Measurements from ENCODE around the gene MEX3B.
"Not testable (repeated sequence)": the region's sequence is repeated elsewhere in the genome, so short reads cannot be mapped to it uniquely, and the experiment has no call there.

Gene MEX3B

DNA sequence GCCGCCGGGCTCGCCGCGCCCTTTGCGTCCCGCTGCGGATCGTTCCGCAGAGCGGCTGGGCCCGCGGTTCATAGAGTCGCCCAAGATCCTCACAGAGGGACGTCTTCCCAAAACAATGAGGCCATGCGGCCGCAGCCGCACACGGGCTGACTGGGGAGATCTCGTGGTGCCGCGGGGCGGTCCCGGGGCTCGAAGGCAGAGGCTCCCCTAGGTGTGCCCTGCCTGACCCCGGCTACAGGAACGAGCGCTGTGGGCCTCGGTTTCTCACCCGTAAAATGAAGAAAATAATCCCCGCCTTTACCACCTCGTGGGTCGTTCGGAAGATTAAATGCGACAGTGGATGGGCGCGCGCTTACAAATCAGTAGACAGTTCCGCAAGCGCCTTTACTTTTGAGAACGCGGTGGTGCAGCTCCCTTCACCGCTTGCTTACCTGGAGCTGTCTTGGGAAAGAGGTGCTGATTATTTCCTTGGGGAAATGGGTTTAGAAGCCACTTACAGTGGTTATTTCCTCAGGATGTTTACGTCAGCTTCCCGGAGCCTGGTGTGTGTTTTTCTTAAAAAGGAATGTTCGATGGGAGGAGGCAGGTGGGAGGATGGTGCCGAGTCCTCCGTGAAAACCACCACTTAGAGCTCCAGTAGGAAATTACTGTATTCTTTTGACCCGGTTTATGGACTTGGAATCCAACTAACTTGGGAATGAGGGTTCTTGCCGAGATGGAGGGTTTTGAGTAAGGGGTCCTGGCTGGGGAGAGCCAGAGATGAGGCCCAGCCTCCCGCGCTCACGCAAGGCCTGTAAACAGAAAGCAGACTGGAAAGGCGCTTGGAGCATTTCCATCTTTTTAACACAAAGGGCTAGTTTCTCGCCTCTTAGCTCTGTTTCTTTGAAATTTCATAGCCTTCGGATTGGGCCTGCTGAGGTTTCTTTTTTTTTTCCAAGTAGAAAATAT lies 1.9 kb upstream of the MEX3B start:
- no peak for DNase-seq

DNA sequence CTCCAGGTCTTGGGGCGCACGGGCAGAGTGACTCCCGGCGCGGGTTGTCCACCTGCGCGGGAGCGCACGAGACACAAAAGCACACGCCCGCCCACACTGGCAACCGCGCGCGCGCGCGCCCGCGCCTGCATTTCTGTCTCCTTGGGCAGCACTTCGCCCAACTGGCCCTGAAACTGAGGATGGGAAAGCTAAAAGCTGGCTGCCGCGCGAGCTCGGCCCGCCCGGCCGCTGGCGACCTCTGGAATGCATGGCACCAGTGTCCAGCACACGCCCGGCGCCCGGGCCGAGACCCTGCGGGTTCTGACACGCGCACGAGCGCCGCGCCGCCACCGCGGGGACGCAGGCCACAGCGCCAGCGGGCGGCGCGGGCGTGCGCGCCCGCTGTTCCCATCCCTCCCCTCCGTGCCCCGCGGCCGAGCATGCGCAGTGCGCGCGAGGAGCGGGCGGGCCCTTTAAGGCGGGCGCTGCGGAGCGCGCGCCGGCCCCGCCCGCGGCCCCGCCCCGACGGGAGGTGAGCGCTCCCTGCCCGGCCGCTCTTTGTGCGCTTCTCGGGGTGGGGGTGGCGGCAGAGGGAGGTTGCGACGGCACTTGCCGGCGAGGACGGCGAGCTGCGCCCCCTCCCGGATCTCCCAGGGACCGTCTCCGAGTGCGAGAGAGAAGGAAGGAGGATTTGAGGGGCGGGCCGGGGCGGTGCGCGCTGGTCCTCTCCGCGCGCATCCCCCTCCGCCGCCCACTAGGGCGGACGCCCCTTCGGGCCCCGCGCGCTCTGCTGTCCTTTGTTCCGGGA lies 1.0 kb upstream of the MEX3B start:
- peak; percentile 81 for DNase-seq

- no peak for DNase-seq
Measured at GRCh38 chr15:82045179-82045891, 483 bp downstream of the MEX3B start.

- no peak for DNase-seq
Measured at GRCh38 chr15:82044373-82045178, 1.2 kb downstream of the MEX3B start.

DNA sequence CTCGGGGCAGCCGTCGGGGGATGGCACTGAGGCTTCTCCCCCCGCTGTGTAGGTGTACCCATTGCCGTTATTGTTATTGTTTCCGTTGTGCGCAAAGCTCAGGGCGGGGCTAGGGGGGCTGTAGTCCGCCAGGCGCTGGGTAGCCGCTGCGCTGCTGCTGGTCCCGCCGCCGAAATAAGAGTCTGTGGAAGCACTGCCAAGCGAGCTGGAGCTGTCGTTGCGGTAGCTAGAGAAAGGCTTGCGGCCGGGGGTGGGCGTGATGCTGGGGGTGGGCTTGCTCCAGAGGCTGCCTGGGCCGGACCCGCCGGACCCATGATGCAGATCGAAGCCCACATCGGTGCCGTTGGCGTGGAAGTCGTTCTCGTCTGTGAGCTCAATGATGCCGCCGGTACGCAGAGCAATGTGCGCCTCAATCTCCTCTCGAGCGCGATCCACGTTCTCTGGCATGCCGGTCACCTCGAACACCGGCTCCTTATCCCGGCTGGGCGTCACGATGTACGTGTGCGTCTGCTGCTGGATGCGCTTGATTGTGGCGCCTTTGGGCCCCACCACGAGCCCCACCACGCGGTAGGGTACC lies 1.9 kb downstream of the MEX3B start:
- DNase-seq: no peak

DNA sequence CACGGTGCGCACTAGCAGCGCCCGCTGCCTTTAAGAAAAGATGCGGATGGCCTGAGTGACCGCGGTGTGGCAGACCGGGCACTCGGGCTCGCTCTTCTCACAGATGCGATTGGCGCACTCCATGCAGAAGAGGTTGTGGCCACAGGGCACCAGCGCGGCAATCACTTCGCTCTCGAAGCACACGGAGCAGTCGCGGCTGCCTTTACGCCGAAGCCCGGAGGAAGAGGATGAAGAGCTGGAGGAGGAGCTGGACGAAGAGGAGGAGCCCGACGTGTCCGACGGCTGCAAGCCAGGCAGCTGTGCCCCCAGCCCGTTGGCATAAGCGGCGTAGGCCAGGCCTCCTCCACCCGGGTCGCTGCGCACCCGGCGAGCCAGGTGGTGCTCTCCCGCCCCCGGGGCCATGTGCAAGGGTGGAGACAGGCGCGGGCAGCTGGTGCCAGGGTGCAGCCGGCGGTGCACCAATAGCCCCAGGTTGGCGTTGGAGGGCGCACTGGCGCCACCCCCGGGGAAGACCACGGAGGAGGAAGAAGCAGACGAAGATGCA lies 2.6 kb downstream of the MEX3B start:
- no peak for DNase-seq

DNA sequence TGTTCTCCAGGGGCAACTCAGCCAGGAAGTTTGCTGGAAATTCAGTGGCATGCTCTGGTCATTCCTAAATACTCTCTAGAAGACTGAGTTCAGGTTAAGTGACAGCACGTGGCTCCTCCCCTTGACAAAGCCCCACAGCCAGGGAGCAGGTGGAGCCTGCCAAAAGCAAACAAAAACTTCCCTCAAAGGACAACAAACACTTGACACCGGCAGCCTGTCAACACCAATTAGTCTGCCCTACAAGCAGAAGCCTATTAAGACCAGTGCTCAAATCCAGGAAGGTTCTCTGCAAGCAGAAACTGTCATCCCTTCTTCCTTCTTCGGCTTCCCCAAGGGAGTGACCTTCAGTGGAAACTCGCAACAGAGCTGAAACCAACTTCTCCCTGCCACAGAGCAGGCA lies 5.0 kb downstream of the MEX3B start:
- no peak for DNase-seq

GRCh38 chr15:82040390-82040789 lies 5.4 kb downstream of the MEX3B start:
- DNase-seq: no peak

DNA sequence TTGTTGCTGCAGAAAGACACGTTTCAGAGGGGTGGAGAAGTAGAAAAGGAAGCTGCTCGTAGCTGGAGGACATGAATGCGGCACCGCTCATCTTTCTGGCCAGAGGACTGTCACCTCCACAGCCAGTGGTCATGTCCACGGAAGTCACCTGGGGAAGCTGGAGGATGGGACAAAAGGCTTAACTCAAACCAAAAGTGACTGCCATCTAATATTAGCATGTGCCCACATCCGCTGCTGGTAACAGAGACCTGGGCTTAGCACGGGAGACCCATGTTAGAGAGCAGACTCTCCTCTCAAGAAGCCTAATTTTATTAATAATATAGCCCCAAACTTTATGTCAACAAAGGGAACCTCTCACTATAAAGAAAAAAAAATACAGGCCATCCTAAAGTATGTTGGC lies 5.9 kb downstream of the MEX3B start:
- DNase-seq: no peak

DNA sequence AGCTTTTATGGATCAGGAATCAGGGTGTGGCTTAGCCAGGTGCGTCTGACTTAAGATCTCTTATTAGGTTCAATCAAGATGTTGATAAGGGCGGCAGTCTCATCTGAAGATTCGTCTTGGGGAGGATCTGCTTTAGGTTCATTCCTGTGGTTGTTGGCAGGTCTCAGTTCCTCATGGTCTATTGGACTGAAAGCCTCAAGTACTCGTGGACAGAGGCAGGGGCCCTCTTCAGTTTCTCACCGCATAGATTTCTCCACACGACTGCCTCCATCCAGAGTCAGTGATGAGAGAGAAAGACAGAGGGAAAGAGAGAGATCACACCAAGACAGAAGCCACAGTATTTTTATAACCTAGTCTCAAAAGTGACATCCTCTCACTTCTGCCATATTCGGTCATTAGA lies 9.4 kb downstream of the MEX3B start:
- DNase-seq: no peak

GRCh38 chr15:82031871-82032270 lies 13.9 kb downstream of the MEX3B start:
- no peak for DNase-seq

DNA sequence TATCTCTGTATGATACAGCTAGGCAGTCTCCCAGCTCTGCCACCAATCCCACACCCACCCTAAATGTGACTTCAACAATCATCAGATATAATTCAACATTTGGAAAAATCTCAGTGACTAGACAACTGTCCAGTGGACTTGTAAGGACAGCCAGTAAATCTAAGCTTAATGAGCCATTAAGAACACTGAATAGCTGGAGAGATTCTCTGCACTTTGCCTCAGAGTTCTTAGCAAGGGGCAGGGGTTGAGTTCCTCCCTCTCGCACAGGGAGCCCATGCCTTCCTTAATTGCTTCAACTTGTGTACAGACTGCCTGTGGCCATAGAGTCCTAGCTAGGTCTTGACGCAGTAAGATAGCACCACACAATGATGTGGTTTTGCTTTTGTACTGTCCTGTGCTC lies 15.6 kb downstream of the MEX3B start:
- no peak for DNase-seq

GRCh38 chr15:82028163-82028562 lies 17.7 kb downstream of the MEX3B start:
- DNase-seq: not testable (repeated sequence)

- no peak for DNase-seq
Measured at GRCh38 chr15:82021992-82022391, 23.8 kb downstream of the MEX3B start.

DNA sequence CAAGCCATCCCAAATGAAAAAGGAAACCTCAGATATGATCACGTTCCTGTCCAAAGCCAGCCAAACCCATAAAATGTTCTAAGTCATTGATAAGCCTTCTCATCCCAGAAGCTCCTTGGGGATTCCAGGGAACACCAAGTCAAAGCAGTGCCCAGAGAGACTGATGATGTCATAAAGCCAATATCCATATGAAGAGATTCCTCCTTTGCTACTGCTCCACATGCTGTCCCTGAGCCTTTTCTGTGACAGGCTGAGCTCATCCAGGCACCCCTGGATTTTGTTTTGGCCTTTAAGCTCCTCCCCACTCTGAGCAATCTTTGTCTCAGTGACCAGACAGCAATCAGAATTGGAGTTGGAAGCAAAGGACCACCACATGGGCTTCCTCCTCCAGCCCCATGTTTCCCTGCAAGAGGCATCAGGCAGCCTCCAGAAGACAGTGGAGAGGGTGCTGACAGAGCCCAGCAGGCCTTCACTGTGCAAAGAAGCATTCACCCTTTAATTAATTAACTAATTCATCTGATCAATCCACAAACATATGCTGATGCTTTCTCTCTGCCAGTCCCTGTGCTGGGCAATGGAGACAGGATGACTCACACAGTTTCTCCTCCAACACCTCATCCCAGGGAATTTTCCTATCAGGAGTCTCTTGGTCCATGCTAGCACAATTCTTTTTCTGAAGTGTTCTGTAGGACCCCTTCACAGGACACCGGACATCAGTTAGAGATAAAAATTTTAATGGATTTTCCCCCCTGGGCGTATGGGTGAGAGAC lies 25.0 kb downstream of the MEX3B start:
- no peak for DNase-seq

DNA sequence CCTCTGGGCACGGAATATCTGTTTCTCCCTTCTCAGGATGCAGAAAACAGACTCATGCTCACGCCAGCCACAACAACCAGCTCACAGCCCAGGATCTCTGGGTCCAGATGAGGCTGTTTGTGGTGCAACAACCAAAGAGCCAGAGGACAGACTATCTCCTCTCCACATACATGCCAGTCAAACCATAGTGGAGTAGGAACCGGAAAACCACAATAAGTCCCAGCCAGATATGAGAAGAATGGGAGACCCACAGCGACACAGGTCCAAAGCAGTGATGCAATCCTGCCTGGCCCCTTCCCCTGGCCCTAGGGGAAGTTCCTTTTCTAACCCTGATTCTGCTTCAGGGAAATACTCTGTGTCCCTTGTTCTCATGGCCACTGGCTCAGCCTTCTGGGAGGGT lies 27.6 kb downstream of the MEX3B start:
- DNase-seq: no peak

- DNase-seq: no peak
Measured at GRCh38 chr15:82017656-82018055, 28.2 kb downstream of the MEX3B start.

- no peak for DNase-seq
Measured at GRCh38 chr15:82014989-82015388, 30.8 kb downstream of the MEX3B start.

DNA sequence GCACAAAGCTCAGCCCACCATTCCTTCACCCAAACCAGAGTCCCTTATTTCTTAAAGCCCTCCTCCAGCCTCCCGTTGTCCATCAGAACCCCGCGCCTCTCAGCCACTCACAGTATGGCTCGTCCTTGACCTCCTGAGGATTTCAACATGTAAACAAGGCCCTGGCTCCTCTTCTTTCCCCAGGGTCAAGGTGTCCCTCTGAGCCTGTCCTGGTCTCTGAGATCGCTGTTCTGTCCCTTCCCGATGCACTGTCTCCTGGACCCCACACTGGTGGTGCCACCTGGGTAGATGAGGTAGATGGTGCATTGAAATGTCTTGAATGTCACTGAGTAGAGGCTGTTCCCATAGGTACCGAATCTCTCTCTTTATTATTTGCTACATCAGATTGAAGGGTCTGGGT lies 32.9 kb downstream of the MEX3B start:
- DNase-seq: no peak

DNA sequence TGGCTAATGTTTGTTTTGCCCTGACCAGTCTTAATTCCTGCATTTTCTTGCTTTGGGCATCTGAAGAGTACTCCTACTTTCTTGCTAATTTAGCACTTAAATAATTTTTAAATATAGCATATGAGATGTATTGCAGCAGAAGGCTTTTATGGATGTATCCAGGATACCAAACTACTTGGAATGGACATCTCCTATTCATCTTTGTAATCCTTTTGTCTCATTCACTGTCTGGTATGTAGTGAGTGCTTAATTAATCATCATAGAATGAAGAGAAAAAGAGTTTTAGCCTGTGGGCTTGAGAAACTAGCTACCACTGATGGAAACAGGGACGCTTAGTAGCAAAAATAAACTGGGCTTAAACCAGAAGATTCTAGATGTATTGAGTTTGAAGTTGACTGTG lies 40.6 kb downstream of the MEX3B start:
- no peak for DNase-seq

DNA sequence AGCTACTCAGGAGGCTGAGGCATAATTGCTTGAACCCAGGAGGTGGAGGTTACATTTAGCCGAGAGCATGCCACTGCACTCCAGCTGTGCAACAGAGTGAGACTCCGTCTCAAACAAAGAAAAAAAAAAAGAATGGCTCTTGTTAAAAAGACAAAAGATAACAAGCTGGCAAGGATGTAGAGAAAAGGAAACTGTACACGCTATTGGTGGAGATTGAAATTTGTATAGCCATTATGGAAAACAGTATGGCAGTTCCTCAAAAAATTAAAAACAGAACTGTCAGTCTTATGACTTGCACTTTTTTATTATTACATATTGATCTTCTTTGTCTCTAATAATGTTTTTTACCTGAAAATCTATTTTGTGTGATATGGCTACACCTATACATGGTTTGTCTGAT lies 41.9 kb downstream of the MEX3B start:
- DNase-seq: no peak
